B cell (primary cell): Measurements from ENCODE around the gene PBLD.

Experiments
- CTCF ChIP-seq: fragments of 200-600 bp; IDR thresholded peaks from one replicate; pipeline ENCODE4 v1.8.0; 2022; ENCODE audit warnings: antibody characterized with exemption, mild to moderate bottlenecking
- EZH2 ChIP-seq: IDR thresholded peaks from 2 replicates; pipeline ENCODE4 v1.6.1; 2012; ENCODE audit warnings: borderline replicate concordance, low read depth, mild to moderate bottlenecking, moderate library complexity, low read length; ENCODE audit not compliant: insufficient read depth, poor library complexity, severe bottlenecking

GRCh38 chr10:68334672-68335467 lies 2.1 kb upstream of the PBLD start:
- TF ChIP-seq CTCF (no peak), EZH2 (no peak)
